ENCODE data around the gene KRT40. TPM values are rescaled to one million over a fixed set of nuclear protein-coding genes. Genes with fewer than 3 reads are reported as not detected.

The KRT40 gene
- total and polyA plus RNA-seq, 2 of the 4 experiments (the other 2 are of a cell fraction): not detected

GRCh38 chr17:41016578-41017215 lies 32.6 kb upstream of the KRT40 start:
- intact Hi-C loops (cut with micrococcal nuclease): no loop called here
- Histone ChIP-seq H2BK5ac (ENCODE audit: low read depth, low read length, poor library complexity, severe bottlenecking) (no peak overlapping the region), H3K4me2 (ENCODE audit: low read depth, low read length) (no peak overlapping the region), H3K9me3 (ENCODE audit: control insufficient read depth, insufficient read depth, low read length) (no peaks in the 10 kb centered on the region; the same call in 1 of the 2 replicates), H4K91ac (ENCODE audit: insufficient read depth, low read depth, low read length) (no peak overlapping the region; the same call in 1 of the 2 replicates), H3K9me1 (ENCODE audit: insufficient read depth, low read length) (no peaks in the 10 kb centered on the region; the same call in 1 of the 2 replicates), H4K20me1 (ENCODE audit: insufficient read depth, low read length) (no peaks in the 10 kb centered on the region), H3K14ac (replicated peaks; ENCODE audit: low read depth, low read length) (no peak overlapping the region), H3K36me3 (ENCODE audit: control insufficient read depth, insufficient read depth, low read length) (no peaks in the 10 kb centered on the region), H3K9ac (ENCODE audit: low read depth, low read length) (no peak overlapping the region), H2AFZ (replicated peaks; ENCODE audit: low read length, poor library complexity) (no peak overlapping the region), H2BK120ac (ENCODE audit: low read depth, low read length) (no peak overlapping the region), H3K27me3 (ENCODE audit: control insufficient read depth, insufficient read depth, low read length) (no peaks in the 10 kb centered on the region; the same call in 1 of the 2 replicates), H3K4me1 (ENCODE audit: control insufficient read depth, insufficient read depth, low read length) (peaks cover 1% of the 10 kb centered on the region; the same call in 1 of the 2 replicates), H3K79me1 (ENCODE audit: low read depth in 1 of 2, low read length in 2 of 2) (no peaks in the 10 kb centered on the region), H3K27ac (ENCODE audit: insufficient read depth, low read length) (no peak overlapping the region), H2AK5ac (ENCODE audit: low read depth, low read length) (no peak overlapping the region), H3K23ac (ENCODE audit: low read depth, low read length) (no peak overlapping the region), H3K4ac (ENCODE audit: low read depth, low read length) (no peak overlapping the region), H3K18ac (ENCODE audit: low read depth, low read length) (no peak overlapping the region), H4K5ac (ENCODE audit: low read depth, low read length) (no peak overlapping the region), H2BK15ac (ENCODE audit: low read depth, low read length) (no peak overlapping the region), H3K56ac (ENCODE audit: extremely low read depth, insufficient read depth, low read length) (no peak overlapping the region), H2AK9ac (replicated peaks; ENCODE audit: low read depth, low read length, poor library complexity) (no peak overlapping the region), H2BK20ac (ENCODE audit: low read depth, low read length) (no peak overlapping the region), H3K4me3 (ENCODE audit: insufficient read depth, low read depth, low read length) (no peak overlapping the region), H4K8ac (ENCODE audit: low read depth in 2 of 2, low read length in 2 of 2) (no peak overlapping the region)
- BruUV-seq (replicated peaks): no TSS peak
- ChIA-PET POLR2A (ENCODE audit: unreplicated experiment) (no interaction called here), CTCF (no interaction called here)
- dilution Hi-C loops (cut with HindIII; ENCODE audit: low sequenced_read_pairs, unreplicated experiment): no loop called here
- no peak for TF ChIP-seq RAD21 (IDR thresholded peaks at IDR 0.05; ENCODE audit: low read length)
- TF ChIP-seq SMC3 (IDR thresholded peaks at IDR 0.05; ENCODE audit: low read depth, low read length): no peak
- no peak for TF ChIP-seq CEBPB (IDR thresholded peaks at IDR 0.05; ENCODE audit: low read depth, low read length)
- no peak for TF ChIP-seq CTCF (conservative IDR thresholded peaks at IDR 0.05; ENCODE audit: low read depth, low read length)
- no peak for TF ChIP-seq BHLHE40 (IDR thresholded peaks at IDR 0.05; ENCODE audit: low read depth, low read length)
- DNase-seq (no peak), ATAC-seq (ENCODE audit: low read depth) (no peak)
- WGBS, 2 experiments (ENCODE audit: extremely low coverage in 2 of 2, insufficient read length in 1 of 2): 100% methylated on average over 6 of the region's 13 CpGs; no CpG with 5 or more reads in 1 of the 2 experiments
- in situ Hi-C loops (cut with MboI; ENCODE audit: low sequenced_read_pairs): no loop called here

Data from IMR-90 (cell line).